OCI-LY1 (cell line): ENCODE measurements around the gene TOB1.

ENCODE experiments used
- H2AFZ ChIP-seq: fragments of 200-600 bp; sonication (generic), shearing (Covaris generic); 2 replicates; pipeline ENCODE4 v1.6.0; 2014; ENCODE audit warnings: antibody characterized with exemption, mild to moderate bottlenecking, low read length
- H3F3A ChIP-seq: fragments of 200-600 bp; sonication (generic), shearing (Covaris generic); 2 replicates; pipeline ENCODE4 v1.6.0; 2014; ENCODE audit warnings: mild to moderate bottlenecking, antibody characterized with exemption, low read length, moderate library complexity; ENCODE audit not compliant: insufficient read depth
- H3K27ac ChIP-seq: fragments of 200-600 bp; sonication (generic); 2 replicates; pipeline ENCODE4 v1.5.1; 2014; ENCODE audit warnings: low read length, mixed run types, mild to moderate bottlenecking, low read depth; ENCODE audit not compliant: poor library complexity, severe bottlenecking
- H3K27me3 ChIP-seq: fragments of 200-600 bp; sonication (generic); 2 replicates; pipeline ENCODE4 v1.6.0; 2014; ENCODE audit warnings: antibody characterized with exemption, mild to moderate bottlenecking, low read length, moderate library complexity; ENCODE audit not compliant: insufficient read depth
- H3K36me3 ChIP-seq: fragments of 200-600 bp; sonication (generic); 2 replicates; pipeline ENCODE4 v1.6.1; 2014; ENCODE audit warnings: mild to moderate bottlenecking, antibody characterized with exemption, low read length, moderate library complexity, mixed read lengths; ENCODE audit not compliant: insufficient read depth
- H3K4me1 ChIP-seq: fragments of 200-600 bp; sonication (generic); 2 replicates; pipeline ENCODE4 v1.5.1; 2014; ENCODE audit warnings: mild to moderate bottlenecking, low read length, moderate library complexity; ENCODE audit not compliant: insufficient read depth, severe bottlenecking
- H3K4me2 ChIP-seq: fragments of 200-600 bp; sonication (generic), shearing (Covaris generic); 2 replicates; pipeline ENCODE4 v1.6.1; 2014; ENCODE audit warnings: low read length
- H3K4me3 ChIP-seq: fragments of 200-600 bp; sonication (generic); 2 replicates; pipeline ENCODE4 v1.5.1; 2014; ENCODE audit warnings: low read length, low read depth, mild to moderate bottlenecking, mixed read lengths; ENCODE audit not compliant: poor library complexity, severe bottlenecking
- H3K79me2 ChIP-seq: fragments of 200-600 bp; shearing (Covaris generic); 2 replicates; pipeline ENCODE4 v1.6.1; 2016; ENCODE audit warnings: mixed run types, low read length, mixed read lengths; ENCODE audit not compliant: insufficient read depth
- H3K9ac ChIP-seq: fragments of 200-600 bp; sonication (generic), shearing (Covaris generic); 2 replicates; pipeline ENCODE4 v1.6.1; 2014; ENCODE audit warnings: mild to moderate bottlenecking, low read length, mixed read lengths
- H3K9me2 ChIP-seq: fragments of 200-600 bp; sonication (generic), shearing (Covaris generic); 2 replicates; pipeline ENCODE4 v1.6.1; 2014; ENCODE audit warnings: low read depth, mild to moderate bottlenecking, low read length, mixed read lengths
- H3K9me3 ChIP-seq: fragments of 200-600 bp; shearing (Covaris generic); 2 replicates; pipeline ENCODE4 v1.6.1; 2014; ENCODE audit warnings: low read length, mixed read lengths
- H4K20me1 ChIP-seq: fragments of 200-600 bp; sonication (generic), shearing (Covaris generic); 2 replicates; pipeline ENCODE4 v1.6.0; 2016; ENCODE audit warnings: mild to moderate bottlenecking, low read length; ENCODE audit not compliant: insufficient read depth
- EZH2 ChIP-seq: fragments of 200-600 bp; sonication (generic), shearing (Covaris generic); IDR thresholded peaks from 2 replicates; pipeline ENCODE4 v1.8.0; 2017; ENCODE audit warnings: borderline replicate concordance, mixed run types, mild to moderate bottlenecking, antibody characterized with exemption, low read length, moderate library complexity, mixed read lengths
- TF ChIP-seq, protein P1 (sequence below): fragments of 200-600 bp; sonication (generic), shearing (Covaris generic); IDR thresholded peaks from 2 replicates; pipeline ENCODE4 v1.5.1; 2017; ENCODE audit warnings: mild to moderate bottlenecking, antibody characterized with exemption, low read length, moderate library complexity, mixed read lengths

The TOB1 gene

DNA sequence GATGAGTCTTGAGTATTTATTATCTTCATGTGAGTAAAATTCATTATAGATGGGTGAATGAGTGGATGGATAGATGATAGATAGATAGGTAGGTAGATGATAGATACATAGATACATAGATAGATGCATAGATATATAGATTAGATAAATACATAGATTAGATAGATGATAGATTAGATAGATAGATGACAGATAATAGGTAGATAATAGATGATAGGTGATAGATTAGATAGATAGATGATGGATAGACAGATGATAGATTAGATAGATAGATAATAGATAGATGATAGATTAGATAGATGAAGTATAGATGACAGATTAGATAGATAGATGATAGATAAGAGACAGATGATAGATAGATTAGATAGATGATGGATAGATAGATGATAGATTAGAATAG is 52.6 kb downstream of the TOB1 start:
- H3K9ac ChIP-seq = no peak overlapping the region
- H3K36me3 ChIP-seq = no peaks in the 10 kb centered on the region
- H3F3A ChIP-seq = no peaks in the 10 kb centered on the region
- no peaks in the 10 kb centered on the region for H3K9me3 ChIP-seq
- H3K4me2 ChIP-seq = no peak overlapping the region
- no peak overlapping the region for H2AFZ ChIP-seq
- no peak overlapping the region for H3K4me3 ChIP-seq
- no peaks in the 10 kb centered on the region for H3K4me1 ChIP-seq
- no peak overlapping the region for H3K27ac ChIP-seq
- no peaks in the 10 kb centered on the region for H4K20me1 ChIP-seq
- no peaks in the 10 kb centered on the region; the same call in 1 of the 2 replicates for H3K27me3 ChIP-seq
- H3K9me2 ChIP-seq = no peaks in the 10 kb centered on the region
- H3K79me2 ChIP-seq = no peaks in the 10 kb centered on the region
- TF ChIP-seq EZH2 = no peak
- TF ChIP-seq, protein P1, sequence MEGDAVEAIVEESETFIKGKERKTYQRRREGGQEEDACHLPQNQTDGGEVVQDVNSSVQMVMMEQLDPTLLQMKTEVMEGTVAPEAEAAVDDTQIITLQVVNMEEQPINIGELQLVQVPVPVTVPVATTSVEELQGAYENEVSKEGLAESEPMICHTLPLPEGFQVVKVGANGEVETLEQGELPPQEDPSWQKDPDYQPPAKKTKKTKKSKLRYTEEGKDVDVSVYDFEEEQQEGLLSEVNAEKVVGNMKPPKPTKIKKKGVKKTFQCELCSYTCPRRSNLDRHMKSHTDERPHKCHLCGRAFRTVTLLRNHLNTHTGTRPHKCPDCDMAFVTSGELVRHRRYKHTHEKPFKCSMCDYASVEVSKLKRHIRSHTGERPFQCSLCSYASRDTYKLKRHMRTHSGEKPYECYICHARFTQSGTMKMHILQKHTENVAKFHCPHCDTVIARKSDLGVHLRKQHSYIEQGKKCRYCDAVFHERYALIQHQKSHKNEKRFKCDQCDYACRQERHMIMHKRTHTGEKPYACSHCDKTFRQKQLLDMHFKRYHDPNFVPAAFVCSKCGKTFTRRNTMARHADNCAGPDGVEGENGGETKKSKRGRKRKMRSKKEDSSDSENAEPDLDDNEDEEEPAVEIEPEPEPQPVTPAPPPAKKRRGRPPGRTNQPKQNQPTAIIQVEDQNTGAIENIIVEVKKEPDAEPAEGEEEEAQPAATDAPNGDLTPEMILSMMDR = no peak
